GM23338 (cell line): ENCODE measurements around the gene CCDC170.

Experiments used
- POLR2AphosphoS5 ChIP-seq: IDR thresholded peaks from 2 replicates; pipeline ENCODE4 v1.6.1; 2016; ENCODE audit warnings: antibody characterized with exemption, low read depth
- TF ChIP-seq, protein P1 (sequence below), 2 experiments: fragments of 200-600 bp in 1 of 2; sonication (generic) in 1 of 2; conservative IDR thresholded peaks; 2 replicates each; pipeline versions ENCODE4 v1.5.1 to v1.6.1; 2016 to 2017; ENCODE audit warnings: antibody characterized with exemption in 2 of 2, low read depth in 2 of 2, mild to moderate bottlenecking in 2 of 2, moderate library complexity in 1 of 2

DNA sequence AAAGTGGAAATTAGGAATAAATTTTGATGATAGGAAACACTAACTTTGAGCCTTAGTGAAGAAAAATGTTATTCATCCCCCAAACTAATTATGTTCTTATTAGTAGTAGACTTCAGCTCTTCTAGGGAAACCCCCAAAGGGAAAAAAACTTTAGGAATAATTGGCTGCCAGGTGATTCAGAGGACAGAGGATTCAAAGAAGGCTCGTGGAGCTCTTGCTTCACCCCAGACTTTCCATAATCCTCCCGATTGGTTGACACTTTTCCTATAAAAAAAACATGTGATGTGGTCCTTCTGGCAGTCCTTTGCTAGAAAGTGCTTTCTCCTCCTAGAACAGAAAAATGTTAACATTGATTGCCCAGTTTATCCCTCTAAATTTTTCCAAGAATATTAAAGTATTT is 5.6 kb upstream of the CCDC170 start:
- TF ChIP-seq, protein P1, sequence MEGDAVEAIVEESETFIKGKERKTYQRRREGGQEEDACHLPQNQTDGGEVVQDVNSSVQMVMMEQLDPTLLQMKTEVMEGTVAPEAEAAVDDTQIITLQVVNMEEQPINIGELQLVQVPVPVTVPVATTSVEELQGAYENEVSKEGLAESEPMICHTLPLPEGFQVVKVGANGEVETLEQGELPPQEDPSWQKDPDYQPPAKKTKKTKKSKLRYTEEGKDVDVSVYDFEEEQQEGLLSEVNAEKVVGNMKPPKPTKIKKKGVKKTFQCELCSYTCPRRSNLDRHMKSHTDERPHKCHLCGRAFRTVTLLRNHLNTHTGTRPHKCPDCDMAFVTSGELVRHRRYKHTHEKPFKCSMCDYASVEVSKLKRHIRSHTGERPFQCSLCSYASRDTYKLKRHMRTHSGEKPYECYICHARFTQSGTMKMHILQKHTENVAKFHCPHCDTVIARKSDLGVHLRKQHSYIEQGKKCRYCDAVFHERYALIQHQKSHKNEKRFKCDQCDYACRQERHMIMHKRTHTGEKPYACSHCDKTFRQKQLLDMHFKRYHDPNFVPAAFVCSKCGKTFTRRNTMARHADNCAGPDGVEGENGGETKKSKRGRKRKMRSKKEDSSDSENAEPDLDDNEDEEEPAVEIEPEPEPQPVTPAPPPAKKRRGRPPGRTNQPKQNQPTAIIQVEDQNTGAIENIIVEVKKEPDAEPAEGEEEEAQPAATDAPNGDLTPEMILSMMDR (conservative IDR thresholded peaks at IDR 0.05; ENCODE audit: low read depth in 2 of 2), result no peak
- TF ChIP-seq POLR2AphosphoS5, result no peak
